K562 (cell line): ENCODE measurements around the gene SLC26A2.

Source experiments
- CTCF ChIP-seq, 3 experiments: IDR thresholded peaks in 2 of 3; conservative IDR thresholded peaks in 1 of 3; 2 replicates each; pipeline ENCODE4 v1.5.1; 2011 to 2012; ENCODE audit warnings: low read length in 3 of 3, mild to moderate bottlenecking in 3 of 3, control low read depth in 2 of 3, improper control_type of control experiment in 1 of 3, inconsistent platforms in 1 of 3, low read depth in 1 of 3, mixed read lengths in 1 of 3, moderate library complexity in 1 of 3; ENCODE audit not compliant: insufficient read depth in 2 of 3
- ELF1 ChIP-seq: fragments of 200-800 bp; sonication (Bioruptor generic); IDR thresholded peaks from 2 replicates; pipeline ENCODE4 v1.6.1; 2016; ENCODE audit warnings: missing genetic modification characterization, missing compliant biosample characterization
- POLR2A ChIP-seq: fragments of 450-650 bp; conservative IDR thresholded peaks from 2 replicates; pipeline ENCODE4 v1.6.1; 2016
- ZZZ3 ChIP-seq: fragments of 450-650 bp; IDR thresholded peaks from 2 replicates; pipeline ENCODE4 v1.6.1; 2016; ENCODE audit warnings: antibody characterized with exemption, mild to moderate bottlenecking, moderate library complexity

- TF ChIP-seq CTCF (IDR thresholded peaks at IDR 0.05 in 2 of 3, conservative IDR thresholded peaks at IDR 0.05 in 1 of 3; ENCODE audit: insufficient read depth in 2 of 3, low read depth in 1 of 3, low read length in 3 of 3), result peak; percentile 55 to 71 (median 67)
- no peak for TF ChIP-seq ELF1
- no peak for TF ChIP-seq ZZZ3
- TF ChIP-seq POLR2A, result no peak
Observed at GRCh38 chr5:150001660-150002486, 41.3 kb downstream of the SLC26A2 start.
